ENCODE results near the gene NSA2. TPM values are rescaled to one million over a fixed set of nuclear protein-coding genes. Genes with fewer than 3 reads are reported as not detected.

Gene NSA2
- total RNA-seq, 1 experiment from 2014 or later, result 111 TPM

DNA sequence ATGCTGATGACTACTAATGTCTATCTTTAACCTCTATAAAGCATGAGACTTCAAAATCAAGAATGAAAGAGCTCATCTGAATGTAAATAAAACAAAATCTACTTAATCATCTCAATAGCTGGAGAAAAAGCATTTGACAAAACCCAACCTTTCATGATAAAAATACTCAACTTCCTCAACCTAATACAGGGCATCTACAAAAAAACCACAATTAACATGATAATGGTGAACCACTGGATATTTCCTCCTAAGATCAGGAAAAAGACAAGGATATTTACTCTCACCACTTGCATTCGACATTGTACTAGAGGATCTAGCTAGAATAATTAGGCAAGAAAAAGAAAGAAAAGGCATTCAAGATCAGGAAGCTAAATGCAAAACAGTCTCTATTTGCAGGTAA, 49.8 kb downstream of the NSA2 start:
- CTCF ChIA-PET, result no interaction called here
- Histone ChIP-seq H3K27ac (ENCODE audit: low read depth, low read length, poor library complexity, severe bottlenecking) (no peak overlapping the region), H3K9me3 (ENCODE audit: low read depth, low read length, poor library complexity, severe bottlenecking) (no peaks in the 10 kb centered on the region), H3K36me3 (ENCODE audit: insufficient read depth, low read length, poor library complexity, severe bottlenecking) (no peaks in the 10 kb centered on the region), H3K27me3 (replicated peaks; ENCODE audit: insufficient read depth, low read depth, low read length, poor library complexity) (no peaks in the 10 kb centered on the region), H3K4me3 (ENCODE audit: low read depth, low read length, poor library complexity, severe bottlenecking) (no peak overlapping the region), H3K4me1 (ENCODE audit: insufficient read depth, low read length, poor library complexity, severe bottlenecking) (peaks cover 23% of the 10 kb centered on the region)
- intact Hi-C loops (cut with micrococcal nuclease; ENCODE audit: unreplicated experiment), result no loop called here
- POLR2A ChIA-PET (ENCODE audit: low non-redundant PET), result no interaction called here
- TF ChIP-seq, protein P1, sequence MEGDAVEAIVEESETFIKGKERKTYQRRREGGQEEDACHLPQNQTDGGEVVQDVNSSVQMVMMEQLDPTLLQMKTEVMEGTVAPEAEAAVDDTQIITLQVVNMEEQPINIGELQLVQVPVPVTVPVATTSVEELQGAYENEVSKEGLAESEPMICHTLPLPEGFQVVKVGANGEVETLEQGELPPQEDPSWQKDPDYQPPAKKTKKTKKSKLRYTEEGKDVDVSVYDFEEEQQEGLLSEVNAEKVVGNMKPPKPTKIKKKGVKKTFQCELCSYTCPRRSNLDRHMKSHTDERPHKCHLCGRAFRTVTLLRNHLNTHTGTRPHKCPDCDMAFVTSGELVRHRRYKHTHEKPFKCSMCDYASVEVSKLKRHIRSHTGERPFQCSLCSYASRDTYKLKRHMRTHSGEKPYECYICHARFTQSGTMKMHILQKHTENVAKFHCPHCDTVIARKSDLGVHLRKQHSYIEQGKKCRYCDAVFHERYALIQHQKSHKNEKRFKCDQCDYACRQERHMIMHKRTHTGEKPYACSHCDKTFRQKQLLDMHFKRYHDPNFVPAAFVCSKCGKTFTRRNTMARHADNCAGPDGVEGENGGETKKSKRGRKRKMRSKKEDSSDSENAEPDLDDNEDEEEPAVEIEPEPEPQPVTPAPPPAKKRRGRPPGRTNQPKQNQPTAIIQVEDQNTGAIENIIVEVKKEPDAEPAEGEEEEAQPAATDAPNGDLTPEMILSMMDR (conservative IDR thresholded peaks at IDR 0.05; ENCODE audit: low read depth, low read length), result no peak
- no peak for TF ChIP-seq EZH2 (IDR thresholded peaks at IDR 0.05; ENCODE audit: borderline replicate concordance, low read depth, low read length, poor library complexity, severe bottlenecking)
- peak; percentile 81 for DNase-seq (ENCODE audit: low spot score)
- no TSS peak for BruUV-seq (replicated peaks)

DNA sequence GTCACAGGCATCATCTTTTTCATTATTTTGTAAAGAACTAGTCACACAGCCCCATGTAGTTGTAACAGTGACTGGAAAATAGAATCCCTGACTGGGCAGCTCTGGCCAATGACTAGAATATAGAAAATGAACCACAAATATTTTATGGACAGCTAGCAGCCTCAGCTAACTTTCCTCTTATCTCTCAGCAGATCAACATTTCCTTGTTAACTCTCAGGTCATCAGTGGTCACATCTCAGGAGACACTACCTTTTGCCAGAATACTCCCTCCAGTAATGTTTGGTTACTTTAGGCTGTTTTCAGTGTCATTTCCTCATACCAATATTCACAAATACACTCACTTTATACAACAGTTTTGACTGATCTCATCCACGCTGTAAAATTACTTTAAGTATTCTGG, 55.2 kb downstream of the NSA2 start:
- CTCF ChIA-PET, result no interaction called here
- POLR2A ChIA-PET (ENCODE audit: low non-redundant PET), result no interaction called here

DNA sequence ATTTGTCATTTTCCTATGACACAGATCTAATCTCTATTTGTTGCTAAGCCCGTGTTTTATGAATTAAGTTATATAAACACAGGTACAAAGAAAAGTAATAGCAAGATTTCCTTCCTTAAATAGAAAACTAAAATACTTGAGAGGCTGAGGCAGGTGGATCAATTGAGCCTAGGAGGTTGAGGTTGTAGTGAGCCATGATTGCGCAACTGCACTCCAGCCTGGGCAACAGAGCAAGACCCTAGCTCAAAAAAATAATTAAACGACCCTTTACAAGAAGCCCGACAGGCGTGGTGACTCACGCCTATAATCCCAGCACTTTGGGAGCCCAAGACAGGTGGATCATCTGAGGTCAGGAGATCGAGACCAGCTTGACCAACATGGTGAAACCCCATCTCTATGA, 62.4 kb downstream of the NSA2 start:
- H3K27ac ChIP-seq (ENCODE audit: low read depth, low read length, poor library complexity, severe bottlenecking), result no peak overlapping the region
- H3K36me3 ChIP-seq (ENCODE audit: insufficient read depth, low read length, poor library complexity, severe bottlenecking), result no peaks in the 10 kb centered on the region
- ChIA-PET CTCF (no interaction called here), POLR2A (ENCODE audit: low non-redundant PET) (no interaction called here)
- no peak for DNase-seq (ENCODE audit: low spot score)
- no peaks in the 10 kb centered on the region for H3K9me3 ChIP-seq (ENCODE audit: low read depth, low read length, poor library complexity, severe bottlenecking)
- H3K27me3 ChIP-seq (replicated peaks; ENCODE audit: insufficient read depth, low read depth, low read length, poor library complexity), result no peaks in the 10 kb centered on the region
- intact Hi-C loops (cut with micrococcal nuclease; ENCODE audit: unreplicated experiment), result no loop called here
- no peak overlapping the region for H3K4me3 ChIP-seq (ENCODE audit: low read depth, low read length, poor library complexity, severe bottlenecking)
- TF ChIP-seq, protein P1 (conservative IDR thresholded peaks at IDR 0.05; ENCODE audit: low read depth, low read length), result no peak
- no peak for TF ChIP-seq EZH2 (IDR thresholded peaks at IDR 0.05; ENCODE audit: borderline replicate concordance, low read depth, low read length, poor library complexity, severe bottlenecking)
- H3K4me1 ChIP-seq (ENCODE audit: insufficient read depth, low read length, poor library complexity, severe bottlenecking), result no peaks in the 10 kb centered on the region
- no TSS peak for BruUV-seq (replicated peaks)

More for the DNA sequence above, 55.2 kb downstream of the NSA2 start:
- Histone ChIP-seq H3K4me3 (ENCODE audit: low read depth, low read length, poor library complexity, severe bottlenecking) (no peak overlapping the region), H3K36me3 (ENCODE audit: insufficient read depth, low read length, poor library complexity, severe bottlenecking) (no peaks in the 10 kb centered on the region), H3K4me1 (ENCODE audit: insufficient read depth, low read length, poor library complexity, severe bottlenecking) (peaks cover 7% of the 10 kb centered on the region), H3K27ac (ENCODE audit: low read depth, low read length, poor library complexity, severe bottlenecking) (no peak overlapping the region), H3K27me3 (replicated peaks; ENCODE audit: insufficient read depth, low read depth, low read length, poor library complexity) (no peaks in the 10 kb centered on the region), H3K9me3 (ENCODE audit: low read depth, low read length, poor library complexity, severe bottlenecking) (no peaks in the 10 kb centered on the region)
- DNase-seq (ENCODE audit: low spot score), result no peak
- no peak for TF ChIP-seq EZH2 (IDR thresholded peaks at IDR 0.05; ENCODE audit: borderline replicate concordance, low read depth, low read length, poor library complexity, severe bottlenecking)
- TF ChIP-seq, protein P1 (conservative IDR thresholded peaks at IDR 0.05; ENCODE audit: low read depth, low read length), result no peak
- BruUV-seq (replicated peaks), result no TSS peak
- intact Hi-C loops (cut with micrococcal nuclease; ENCODE audit: unreplicated experiment), result no loop called here

Other genes starting within 250 kb of the NSA2 start
- gene ENC1, start 126.5 kb upstream of the NSA2 start, total RNA-seq (2021), result 6.3 and 7.9 TPM in 2 replicates
- 65.3 TPM in 2 replicates for gene HEXB, start 82.0 kb upstream of the NSA2 start, total RNA-seq (2021)
- 36.0 and 36.3 TPM in 2 replicates for gene GFM2, start 132 bp upstream of the NSA2 start, total RNA-seq (2021)
- 10.5 and 11.2 TPM in 2 replicates for gene FAM169A, start 99.1 kb downstream of the NSA2 start, total RNA-seq (2021)